Panc1 (cell line): ENCODE results near the gene CYS1. TPM values are rescaled to one million over a fixed set of nuclear protein-coding genes. Genes with fewer than 3 reads are reported as not detected.

Experiments
- ATAC-seq: fragments of 200-7000 bp; cut with Tn5 transposase; 2 replicates; pipeline ENCODE4 v1.9.1; 2020; ENCODE audit warnings: mild to moderate bottlenecking, moderate library complexity
- BruUV-seq: library from RNA; stranded (reverse); fragments of 400-500 nt; replicated peaks from 2 replicates; lab custom pipeline; 2021; lab: Mats Ljungman, UMichigan
- CTCF ChIA-PET: fragments of 300-600 bp; sonication (Branson Sonifier 250); formaldehyde crosslinking; loops from one replicate; lab custom pipeline; 2022; ENCODE audit warnings: antibody characterized with exemption; lab: Charles Lee
- POLR2A ChIA-PET: fragments of 300-600 bp; sonication (Branson Sonifier 250); formaldehyde crosslinking; loops from one replicate; lab custom pipeline; 2022; ENCODE audit warnings: antibody characterized with exemption; lab: Charles Lee
- DNase-seq: peaks from one replicate; pipeline ENCODE4 v3.0.0-alpha.2; 2010; ENCODE audit warnings: low read depth, low spot score
- H3K27ac ChIP-seq: 2 replicates; pipeline ENCODE4 v1.5.1; 2011; ENCODE audit warnings: mild to moderate bottlenecking, low read length, inconsistent platforms
- H3K27me3 ChIP-seq: fragments of 200-500 bp; sonication (Bioruptor generic); 2 replicates; pipeline ENCODE4 v1.6.0; 2014; ENCODE audit warnings: low read length, inconsistent platforms; ENCODE audit not compliant: control insufficient read depth, insufficient read depth
- H3K36me3 ChIP-seq: fragments of 200-500 bp; sonication (Bioruptor generic); 2 replicates; pipeline ENCODE4 v1.5.1; 2014; ENCODE audit warnings: inconsistent platforms, mild to moderate bottlenecking, low read length, moderate library complexity; ENCODE audit not compliant: control insufficient read depth, insufficient read depth
- H3K4me1 ChIP-seq: 2 replicates; pipeline ENCODE4 v1.5.1; 2011; ENCODE audit warnings: inconsistent platforms, mild to moderate bottlenecking, low read length, moderate library complexity; ENCODE audit not compliant: control insufficient read depth, insufficient read depth
- H3K4me3 ChIP-seq, 2 experiments: 2 replicates each; pipeline ENCODE4 v1.5.1; 2011 to 2012; ENCODE audit warnings: low read depth in 2 of 2, low read length in 2 of 2, mild to moderate bottlenecking in 2 of 2, inconsistent platforms in 1 of 2, moderate library complexity in 1 of 2
- H3K9me3 ChIP-seq: fragments of 200-500 bp; sonication (Bioruptor generic); 2 replicates; pipeline ENCODE4 v1.5.1; 2014; ENCODE audit warnings: low read depth, mild to moderate bottlenecking, inconsistent platforms, low read length, moderate library complexity; ENCODE audit not compliant: control insufficient read depth, insufficient read depth
- POLR2AphosphoS5 ChIP-seq: IDR thresholded peaks from 2 replicates; pipeline ENCODE4 v1.6.1; 2012; ENCODE audit warnings: mild to moderate bottlenecking, low read depth, low read length, moderate library complexity
- SIN3A ChIP-seq: IDR thresholded peaks from 2 replicates; pipeline ENCODE4 v1.6.1; 2012; ENCODE audit warnings: low read depth, mild to moderate bottlenecking, low read length, moderate library complexity, borderline replicate concordance; ENCODE audit not compliant: insufficient read depth
- TCF7L2 ChIP-seq: IDR thresholded peaks from 2 replicates; pipeline ENCODE4 v1.6.1; 2011; ENCODE audit warnings: mild to moderate bottlenecking, low read depth, low read length, inconsistent platforms
- in situ Hi-C: cut with HindIII; loops from 2 replicates; pipeline ENCODE4 v1.10.0; 2016; ENCODE audit warnings: low sequenced_read_pairs, low pct_unique_long_range_greater_than_20kb
- intact Hi-C: fragments of 100-400 bp; cut with micrococcal nuclease; formaldehyde crosslinking; loops from one replicate; pipeline ENCODE4 v1.10.0; 2022; ENCODE audit not compliant: unreplicated experiment
- total RNA-seq: library from RNA; stranded (reverse); gene quantifications from one replicate; pipeline ENCODE4 v1.2.1, GENCODE V29; 2021; ENCODE audit not compliant: unreplicated experiment
- TF ChIP-seq, protein P1 (sequence below), 2 experiments: IDR thresholded peaks; 2 replicates each; pipeline ENCODE4 v1.6.1; 2011 to 2012; ENCODE audit warnings: low read depth in 2 of 2, control low read depth in 1 of 2, low read length in 1 of 2, mild to moderate bottlenecking in 1 of 2, moderate library complexity in 1 of 2; ENCODE audit not compliant: insufficient read depth in 1 of 2
- TF ChIP-seq, protein P2 (sequence below): fragments of 450-650 bp; IDR thresholded peaks from 2 replicates; pipeline ENCODE4 v1.5.1; 2017; ENCODE audit warnings: mild to moderate bottlenecking

CYS1 gene
- total RNA-seq, 1 experiment from 2014 or later, result 20.4 TPM

DNA sequence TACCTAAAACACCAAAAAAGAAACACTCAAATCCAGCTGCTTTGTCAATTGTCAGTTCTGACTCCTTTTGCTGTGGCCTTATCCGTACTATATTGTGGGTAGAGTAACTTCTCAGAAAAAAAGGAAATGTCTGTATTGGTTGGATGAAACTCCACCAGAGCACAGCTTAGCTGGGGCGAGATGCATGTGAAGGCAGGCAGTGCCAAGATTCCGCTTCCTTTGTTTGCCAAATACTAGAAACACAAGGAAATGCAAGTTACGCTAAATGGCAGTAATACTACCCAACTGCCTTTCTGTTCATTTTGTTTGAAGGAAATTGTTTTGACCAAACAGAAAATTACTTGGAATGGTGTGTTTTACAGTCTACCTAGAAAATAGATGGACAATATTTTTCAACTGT is 26.9 kb downstream of the CYS1 start:
- DNase-seq (no peak), ATAC-seq (no peak)
- peaks cover 17% of the 10 kb centered on the region for H3K36me3 ChIP-seq
- in situ Hi-C loops (no loop called here), intact Hi-C loops (no loop called here)
- H3K27me3 ChIP-seq, result no peaks in the 10 kb centered on the region
- CTCF ChIA-PET, result no interaction called here
- POLR2A ChIA-PET, result no interaction called here
- H3K9me3 ChIP-seq, result no peaks in the 10 kb centered on the region
- no TSS peak for BruUV-seq
- no peak overlapping the region for H3K4me3 ChIP-seq
- TF ChIP-seq, protein P1, sequence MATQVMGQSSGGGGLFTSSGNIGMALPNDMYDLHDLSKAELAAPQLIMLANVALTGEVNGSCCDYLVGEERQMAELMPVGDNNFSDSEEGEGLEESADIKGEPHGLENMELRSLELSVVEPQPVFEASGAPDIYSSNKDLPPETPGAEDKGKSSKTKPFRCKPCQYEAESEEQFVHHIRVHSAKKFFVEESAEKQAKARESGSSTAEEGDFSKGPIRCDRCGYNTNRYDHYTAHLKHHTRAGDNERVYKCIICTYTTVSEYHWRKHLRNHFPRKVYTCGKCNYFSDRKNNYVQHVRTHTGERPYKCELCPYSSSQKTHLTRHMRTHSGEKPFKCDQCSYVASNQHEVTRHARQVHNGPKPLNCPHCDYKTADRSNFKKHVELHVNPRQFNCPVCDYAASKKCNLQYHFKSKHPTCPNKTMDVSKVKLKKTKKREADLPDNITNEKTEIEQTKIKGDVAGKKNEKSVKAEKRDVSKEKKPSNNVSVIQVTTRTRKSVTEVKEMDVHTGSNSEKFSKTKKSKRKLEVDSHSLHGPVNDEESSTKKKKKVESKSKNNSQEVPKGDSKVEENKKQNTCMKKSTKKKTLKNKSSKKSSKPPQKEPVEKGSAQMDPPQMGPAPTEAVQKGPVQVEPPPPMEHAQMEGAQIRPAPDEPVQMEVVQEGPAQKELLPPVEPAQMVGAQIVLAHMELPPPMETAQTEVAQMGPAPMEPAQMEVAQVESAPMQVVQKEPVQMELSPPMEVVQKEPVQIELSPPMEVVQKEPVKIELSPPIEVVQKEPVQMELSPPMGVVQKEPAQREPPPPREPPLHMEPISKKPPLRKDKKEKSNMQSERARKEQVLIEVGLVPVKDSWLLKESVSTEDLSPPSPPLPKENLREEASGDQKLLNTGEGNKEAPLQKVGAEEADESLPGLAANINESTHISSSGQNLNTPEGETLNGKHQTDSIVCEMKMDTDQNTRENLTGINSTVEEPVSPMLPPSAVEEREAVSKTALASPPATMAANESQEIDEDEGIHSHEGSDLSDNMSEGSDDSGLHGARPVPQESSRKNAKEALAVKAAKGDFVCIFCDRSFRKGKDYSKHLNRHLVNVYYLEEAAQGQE (IDR thresholded peaks at IDR 0.05; ENCODE audit: insufficient read depth in 1 of 2, low read depth in 2 of 2, low read length in 1 of 2), result no peak
- TF ChIP-seq, protein P2, sequence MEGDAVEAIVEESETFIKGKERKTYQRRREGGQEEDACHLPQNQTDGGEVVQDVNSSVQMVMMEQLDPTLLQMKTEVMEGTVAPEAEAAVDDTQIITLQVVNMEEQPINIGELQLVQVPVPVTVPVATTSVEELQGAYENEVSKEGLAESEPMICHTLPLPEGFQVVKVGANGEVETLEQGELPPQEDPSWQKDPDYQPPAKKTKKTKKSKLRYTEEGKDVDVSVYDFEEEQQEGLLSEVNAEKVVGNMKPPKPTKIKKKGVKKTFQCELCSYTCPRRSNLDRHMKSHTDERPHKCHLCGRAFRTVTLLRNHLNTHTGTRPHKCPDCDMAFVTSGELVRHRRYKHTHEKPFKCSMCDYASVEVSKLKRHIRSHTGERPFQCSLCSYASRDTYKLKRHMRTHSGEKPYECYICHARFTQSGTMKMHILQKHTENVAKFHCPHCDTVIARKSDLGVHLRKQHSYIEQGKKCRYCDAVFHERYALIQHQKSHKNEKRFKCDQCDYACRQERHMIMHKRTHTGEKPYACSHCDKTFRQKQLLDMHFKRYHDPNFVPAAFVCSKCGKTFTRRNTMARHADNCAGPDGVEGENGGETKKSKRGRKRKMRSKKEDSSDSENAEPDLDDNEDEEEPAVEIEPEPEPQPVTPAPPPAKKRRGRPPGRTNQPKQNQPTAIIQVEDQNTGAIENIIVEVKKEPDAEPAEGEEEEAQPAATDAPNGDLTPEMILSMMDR, result no peak
- TF ChIP-seq POLR2AphosphoS5 (no peak), TCF7L2 (no peak), SIN3A (no peak)
- H3K4me1 ChIP-seq, result peaks cover 19% of the 10 kb centered on the region
- H3K27ac ChIP-seq, result no peak overlapping the region

DNA sequence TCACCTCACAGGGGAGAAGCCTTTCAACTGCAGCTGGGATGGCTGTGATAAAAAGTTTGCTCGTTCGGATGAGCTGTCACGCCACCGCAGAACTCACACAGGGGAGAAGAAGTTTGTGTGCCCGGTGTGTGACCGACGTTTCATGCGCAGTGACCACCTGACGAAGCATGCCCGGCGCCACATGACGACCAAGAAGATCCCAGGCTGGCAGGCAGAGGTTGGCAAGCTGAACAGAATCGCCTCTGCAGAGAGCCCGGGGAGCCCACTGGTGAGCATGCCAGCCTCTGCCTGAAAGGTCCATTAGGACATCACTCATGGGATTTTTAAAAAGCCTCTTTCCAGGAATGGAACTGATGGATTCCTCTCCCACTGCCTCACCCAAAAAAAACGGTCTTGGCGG is 28.0 kb downstream of the CYS1 start:
- CTCF ChIA-PET, result interaction anchor here (0.5 kb wide), 1 partner anchor 111 kb away, joined by 4 read pairs; no protein-coding TSS in a partner anchor
- in situ Hi-C loops, result no loop called here
- no peak for ATAC-seq

More for the DNA sequence above, 28.0 kb downstream of the CYS1 start:
- no peak overlapping the region for H3K4me3 ChIP-seq
- H3K9me3 ChIP-seq, result no peaks in the 10 kb centered on the region
- no peaks in the 10 kb centered on the region for H3K27me3 ChIP-seq
- BruUV-seq, result no TSS peak
- DNase-seq, result no peak
- intact Hi-C loops, result no loop called here
- TF ChIP-seq POLR2AphosphoS5, result no peak
- TF ChIP-seq TCF7L2, result no peak
- TF ChIP-seq, protein P1 (IDR thresholded peaks at IDR 0.05; ENCODE audit: insufficient read depth in 1 of 2, low read depth in 2 of 2, low read length in 1 of 2), result no peak
- no peak for TF ChIP-seq SIN3A
- TF ChIP-seq, protein P2, result no peak
- peaks cover 9% of the 10 kb centered on the region for H3K4me1 ChIP-seq
- peaks cover 21% of the 10 kb centered on the region for H3K36me3 ChIP-seq
- H3K27ac ChIP-seq, result no peak overlapping the region
- POLR2A ChIA-PET, result no interaction called here
